Neural progenitor cell (in vitro differentiated cells): ENCODE data around the gene INPP5D. TPM values are rescaled to one million over a fixed set of nuclear protein-coding genes. Genes with fewer than 3 reads are reported as not detected.

Source experiments
- DNase-seq: peaks from one replicate; pipeline ENCODE4 v3.0.0-alpha.2; 2016; ENCODE audit warnings: low spot score
- H2AFZ ChIP-seq: fragments of 200-600 bp; sonication (generic); replicated peaks from 2 replicates; pipeline ENCODE4 v1.6.1; 2016; ENCODE audit warnings: antibody characterized with exemption
- H3F3A ChIP-seq: fragments of 200-600 bp; sonication (generic); 2 replicates; pipeline ENCODE4 v1.6.1; 2016; ENCODE audit warnings: antibody characterized with exemption, low read depth
- H3K27ac ChIP-seq: fragments of 200-600 bp; sonication (generic); 2 replicates; pipeline ENCODE4 v1.5.1; 2016; ENCODE audit warnings: mild to moderate bottlenecking
- H3K27me3 ChIP-seq: fragments of 200-600 bp; sonication (generic); 2 replicates; pipeline ENCODE4 v1.6.1; 2016; ENCODE audit warnings: mild to moderate bottlenecking, moderate library complexity
- H3K36me3 ChIP-seq: fragments of 200-600 bp; sonication (generic); 2 replicates; pipeline ENCODE4 v1.5.1; 2016
- H3K4me1 ChIP-seq: fragments of 200-600 bp; sonication (generic); 2 replicates; pipeline ENCODE4 v1.6.1; 2016; ENCODE audit warnings: mixed run types
- H3K4me2 ChIP-seq: fragments of 200-600 bp; sonication (generic); 2 replicates; pipeline ENCODE4 v1.6.1; 2016
- H3K4me3 ChIP-seq: fragments of 200-600 bp; sonication (generic); 2 replicates; pipeline ENCODE4 v1.5.1; 2016
- H3K79me2 ChIP-seq: fragments of 200-600 bp; sonication (generic); 2 replicates; pipeline ENCODE4 v1.6.1; 2016; ENCODE audit warnings: low read depth
- H3K9ac ChIP-seq: fragments of 200-600 bp; sonication (generic); 2 replicates; pipeline ENCODE4 v1.6.1; 2016
- H3K9me3 ChIP-seq: fragments of 200-600 bp; sonication (generic); 2 replicates; pipeline ENCODE4 v1.5.1; 2016; ENCODE audit warnings: low read depth
- H4K20me1 ChIP-seq: fragments of 200-600 bp; sonication (generic); 2 replicates; pipeline ENCODE4 v1.6.1; 2016; ENCODE audit warnings: low read depth
- H3K27ac Mint-ChIP-seq: 3 replicates; pipeline ENCODE4 v1.8.0; 2021; ENCODE audit warnings: mixed read lengths
- H3K27me3 Mint-ChIP-seq: 2 replicates; pipeline ENCODE4 v1.8.0; 2022; ENCODE audit warnings: low read depth, mild to moderate bottlenecking, inconsistent platforms, moderate library complexity, mixed read lengths; ENCODE audit not compliant: insufficient read depth
- H3K36me3 Mint-ChIP-seq: 3 replicates; pipeline ENCODE4 v1.8.0; 2021; ENCODE audit warnings: mixed read lengths
- H3K4me1 Mint-ChIP-seq: 3 replicates; pipeline ENCODE4 v1.8.0; 2021; ENCODE audit warnings: mixed read lengths
- H3K4me3 Mint-ChIP-seq: 3 replicates; pipeline ENCODE4 v1.8.0; 2021; ENCODE audit warnings: mild to moderate bottlenecking, moderate library complexity, mixed read lengths
- H3K9me3 Mint-ChIP-seq: 3 replicates; pipeline ENCODE4 v1.8.0; 2020; ENCODE audit warnings: mixed read lengths
- EZH2 ChIP-seq: fragments of 200-600 bp; sonication (generic); IDR thresholded peaks from 2 replicates; pipeline ENCODE4 v1.6.1; 2017; ENCODE audit warnings: antibody characterized with exemption, mild to moderate bottlenecking, moderate library complexity
- EZH2phosphoT487 ChIP-seq: fragments of 200-600 bp; sonication (generic); IDR thresholded peaks from 2 replicates; pipeline ENCODE4 v1.6.1; 2017; ENCODE audit warnings: antibody characterized with exemption
- total RNA-seq: library from RNA; depleted of rRNA; stranded (reverse); fragments of >200 nt; gene quantifications from 2 replicates; pipeline ENCODE4 v1.2.3, GENCODE V29; 2015; ENCODE audit warnings: low replicate concordance
- TF ChIP-seq, protein P1 (sequence below): fragments of 200-600 bp; sonication (generic); IDR thresholded peaks from 2 replicates; pipeline ENCODE4 v1.5.1; 2017; ENCODE audit warnings: antibody characterized with exemption, mild to moderate bottlenecking

INPP5D gene
- total RNA-seq, 1 donor from 2014 or later, result 4.2 TPM

DNA sequence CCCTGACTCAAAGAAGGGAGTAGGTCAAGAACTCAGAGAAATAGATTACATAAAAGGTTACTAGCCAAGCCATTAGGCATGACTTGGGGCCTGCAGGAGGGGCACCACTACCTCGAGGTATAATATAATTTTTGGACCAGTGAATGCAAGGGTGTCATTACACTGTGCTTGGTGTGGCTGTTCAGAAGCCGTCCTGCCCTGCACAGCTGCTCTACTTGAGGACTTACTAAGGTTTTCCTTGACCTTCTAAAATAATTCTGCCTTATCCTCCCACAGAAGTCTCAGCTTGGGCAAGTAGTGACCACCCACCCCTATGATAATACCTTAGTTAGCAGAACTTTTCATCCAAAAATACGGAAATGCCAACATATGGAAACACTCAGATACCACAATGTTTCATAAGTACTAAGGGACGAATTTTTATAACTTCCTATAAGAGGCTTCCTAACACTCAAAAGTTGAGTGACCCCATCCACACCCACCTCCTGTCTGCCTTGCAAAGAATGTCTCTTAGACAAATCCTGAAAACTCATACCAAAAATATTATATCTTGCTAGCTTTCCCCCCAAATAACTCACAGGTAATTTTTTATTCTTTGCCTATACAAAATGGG is 173.6 kb downstream of the INPP5D start:
- Mint-ChIP-seq H3K4me1 (no peaks in the 10 kb centered on the region), H3K9me3 (no peaks in the 10 kb centered on the region), H3K27me3 (peaks cover 3% of the 10 kb centered on the region), H3K27ac (no peak overlapping the region), H3K4me3 (no peak overlapping the region), H3K36me3 (no peaks in the 10 kb centered on the region)
- H3K79me2 ChIP-seq, result no peaks in the 10 kb centered on the region
- DNase-seq, result no peak
- TF ChIP-seq EZH2phosphoT487 (no peak), EZH2 (no peak)
- TF ChIP-seq, protein P1, sequence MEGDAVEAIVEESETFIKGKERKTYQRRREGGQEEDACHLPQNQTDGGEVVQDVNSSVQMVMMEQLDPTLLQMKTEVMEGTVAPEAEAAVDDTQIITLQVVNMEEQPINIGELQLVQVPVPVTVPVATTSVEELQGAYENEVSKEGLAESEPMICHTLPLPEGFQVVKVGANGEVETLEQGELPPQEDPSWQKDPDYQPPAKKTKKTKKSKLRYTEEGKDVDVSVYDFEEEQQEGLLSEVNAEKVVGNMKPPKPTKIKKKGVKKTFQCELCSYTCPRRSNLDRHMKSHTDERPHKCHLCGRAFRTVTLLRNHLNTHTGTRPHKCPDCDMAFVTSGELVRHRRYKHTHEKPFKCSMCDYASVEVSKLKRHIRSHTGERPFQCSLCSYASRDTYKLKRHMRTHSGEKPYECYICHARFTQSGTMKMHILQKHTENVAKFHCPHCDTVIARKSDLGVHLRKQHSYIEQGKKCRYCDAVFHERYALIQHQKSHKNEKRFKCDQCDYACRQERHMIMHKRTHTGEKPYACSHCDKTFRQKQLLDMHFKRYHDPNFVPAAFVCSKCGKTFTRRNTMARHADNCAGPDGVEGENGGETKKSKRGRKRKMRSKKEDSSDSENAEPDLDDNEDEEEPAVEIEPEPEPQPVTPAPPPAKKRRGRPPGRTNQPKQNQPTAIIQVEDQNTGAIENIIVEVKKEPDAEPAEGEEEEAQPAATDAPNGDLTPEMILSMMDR, result no peak
- H3K9me3 ChIP-seq, result no peaks in the 10 kb centered on the region
- no peak overlapping the region for H2AFZ ChIP-seq
- no peaks in the 10 kb centered on the region for H3K27me3 ChIP-seq
- H3K4me1 ChIP-seq, result no peaks in the 10 kb centered on the region
- no peak overlapping the region for H3K9ac ChIP-seq
- H3K4me3 ChIP-seq, result no peak overlapping the region
- H3K27ac ChIP-seq, result no peak overlapping the region
- no peaks in the 10 kb centered on the region for H3K36me3 ChIP-seq
- H3F3A ChIP-seq, result no peaks in the 10 kb centered on the region
- no peak overlapping the region for H3K4me2 ChIP-seq
- no peaks in the 10 kb centered on the region for H4K20me1 ChIP-seq

GRCh38 chr2:233234264-233234663 is 174.1 kb downstream of the INPP5D start:
- no peak overlapping the region for H3K9ac ChIP-seq
- H3K36me3 Mint-ChIP-seq, result no peaks in the 10 kb centered on the region
- H3K4me1 Mint-ChIP-seq, result no peaks in the 10 kb centered on the region
- no peaks in the 10 kb centered on the region for H3K4me1 ChIP-seq
- no peak overlapping the region for H3K27ac ChIP-seq
- no peaks in the 10 kb centered on the region for H3K79me2 ChIP-seq
- peaks cover 3% of the 10 kb centered on the region for H3K27me3 Mint-ChIP-seq
- H3K4me3 Mint-ChIP-seq, result no peak overlapping the region
- H3F3A ChIP-seq, result no peaks in the 10 kb centered on the region
- H3K9me3 Mint-ChIP-seq, result peaks cover 3% of the 10 kb centered on the region
- TF ChIP-seq EZH2 (no peak), EZH2phosphoT487 (no peak)
- TF ChIP-seq, protein P1, result no peak
- no peaks in the 10 kb centered on the region for H3K36me3 ChIP-seq
- no peak for DNase-seq
- no peak overlapping the region for H2AFZ ChIP-seq
- H3K27ac Mint-ChIP-seq, result no peak overlapping the region
- no peaks in the 10 kb centered on the region for H3K27me3 ChIP-seq
- no peak overlapping the region for H3K4me2 ChIP-seq
- H3K9me3 ChIP-seq, result no peaks in the 10 kb centered on the region
- no peaks in the 10 kb centered on the region for H4K20me1 ChIP-seq
- H3K4me3 ChIP-seq, result no peak overlapping the region

- Histone ChIP-seq H3K9me3 (no peaks in the 10 kb centered on the region), H4K20me1 (no peaks in the 10 kb centered on the region), H3K4me3 (no peak overlapping the region), H3K27me3 (no peaks in the 10 kb centered on the region), H2AFZ (no peak overlapping the region), H3K4me2 (no peak overlapping the region), H3K27ac (no peak overlapping the region), H3K79me2 (no peaks in the 10 kb centered on the region), H3K36me3 (no peaks in the 10 kb centered on the region), H3K9ac (no peak overlapping the region), H3F3A (no peaks in the 10 kb centered on the region), H3K4me1 (no peaks in the 10 kb centered on the region)
- TF ChIP-seq EZH2phosphoT487, result no peak
- TF ChIP-seq, protein P1, result no peak
- no peak for TF ChIP-seq EZH2
- Mint-ChIP-seq H3K4me3 (no peak overlapping the region), H3K9me3 (peaks cover 3% of the 10 kb centered on the region), H3K27me3 (peaks cover 3% of the 10 kb centered on the region), H3K36me3 (no peaks in the 10 kb centered on the region), H3K4me1 (no peaks in the 10 kb centered on the region), H3K27ac (no peak overlapping the region)
- DNase-seq, result no peak
Measured at GRCh38 chr2:233234996-233235395, 174.9 kb downstream of the INPP5D start.
